Left cardiac atrium (tissue), 4 donors: ENCODE data around the gene TMX1. TPM values are rescaled to one million over a fixed set of nuclear protein-coding genes. Genes with fewer than 3 reads are reported as not detected.

ENCODE experiments used
- ATAC-seq, 2 donors: fragments of 200-7000 bp; cut with Tn5 transposase; one replicate each; pipeline ENCODE4 v1.9.1; 2020; ENCODE audit warnings: mild to moderate bottlenecking in 2 of 2, moderate library complexity in 2 of 2
- DNase-seq: peaks from one replicate; pipeline ENCODE4 v3.0.0-alpha.2; 2020
- intact Hi-C, 2 donors: fragments of 100-400 bp; cut with DNase I; formaldehyde crosslinking; loops; one replicate each; pipeline versions ENCODE4 v1.14.1 to v1.15.1; 2022 to 2023
- total RNA-seq, 2 donors: library from RNA; stranded (reverse); fragmentation: NEBNext Ultra II Directional; extraction: Animal tissue kit (Norgen Biotek cat#: 25700); gene quantifications; one replicate each; pipeline ENCODE4 v1.2.1, GENCODE V29; 2021
- donor health status: DM: no; HTN: yes; CAD: no.
- donor health status: DM: no; HTN: yes; CAD: no; lungs with severe emphysema.
- donor health status: DM: yes; HTN: yes; CAD: no.
- donor health status: Dilated cardiomyopathy.

TMX1 gene
- total RNA-seq, 2 donors from 2014 or later = 11.9 to 14.7 TPM

GRCh38 chr14:51284241-51284640 lies 44.2 kb downstream of the TMX1 start:
- intact Hi-C loops = loop anchor here (5.0 to 10.0 kb wide), 3 partner anchors 368 to 493 kb away; partner anchors contain the start of gene FRMD6 (in 1 of the 2)
- no peak for ATAC-seq
- DNase-seq = no peak

DNA sequence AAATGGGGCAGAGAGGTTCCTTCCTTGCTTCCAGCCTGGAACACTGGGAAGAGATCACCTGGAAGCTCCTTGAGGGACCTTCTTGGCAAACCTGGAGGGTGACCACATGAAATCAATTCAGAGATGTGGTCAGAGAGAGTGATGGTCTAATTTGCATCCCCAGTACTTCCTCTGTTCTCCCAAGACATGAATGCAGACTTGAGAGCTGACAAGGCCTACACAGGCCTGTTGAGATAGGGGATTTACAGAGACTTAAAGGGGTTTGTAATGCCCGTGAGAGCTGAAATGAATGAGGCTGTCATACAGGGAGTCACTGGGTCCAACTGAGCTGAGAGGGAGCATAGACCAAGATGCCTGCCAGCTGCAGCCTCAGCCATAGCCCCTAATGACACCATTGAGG lies 45.1 kb downstream of the TMX1 start:
- intact Hi-C loops = loop anchor here in 1 of 2 donors (10.0 kb wide), 1 partner anchor 490 kb away; no protein-coding TSS in a partner anchor
- ATAC-seq = no peak
- no peak for DNase-seq

DNA sequence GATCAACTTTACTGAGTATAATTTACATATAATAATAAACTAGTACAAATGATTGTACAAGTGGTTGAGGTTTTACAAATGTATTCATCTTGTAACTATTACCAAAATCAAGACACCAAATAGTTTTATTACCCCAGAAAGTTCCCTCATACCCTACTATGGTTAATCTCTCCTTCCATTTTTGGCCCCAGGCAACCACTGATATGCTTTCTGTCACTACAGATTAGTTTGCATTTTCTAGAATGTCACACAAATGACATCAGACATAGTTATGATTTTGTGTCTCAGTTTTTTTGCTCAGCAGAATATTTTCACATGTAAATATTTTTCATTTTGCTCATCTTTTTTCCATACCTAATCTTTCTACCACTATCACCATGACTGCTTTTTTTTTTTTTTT lies 49.1 kb downstream of the TMX1 start:
- ATAC-seq = no peak
- intact Hi-C loops = loop anchor here in 1 of 2 donors (10.0 kb wide), 1 partner anchor 486 kb away; no protein-coding TSS in a partner anchor
- no peak for DNase-seq

- intact Hi-C loops = loop anchor here in 1 of 2 donors (10.0 kb wide), 1 partner anchor 365 kb away; the partner anchor contains the start of gene FRMD6
- DNase-seq = no peak
- ATAC-seq = no peak
Measured at GRCh38 chr14:51290132-51290531, 50.1 kb downstream of the TMX1 start.

- DNase-seq (no peak), ATAC-seq (no peak)
- intact Hi-C loops = loop anchor here in 1 of 2 donors (10.0 kb wide), 1 partner anchor 364 kb away; the partner anchor contains the start of gene FRMD6
Measured at GRCh38 chr14:51291016-51291415, 51.0 kb downstream of the TMX1 start.

DNA sequence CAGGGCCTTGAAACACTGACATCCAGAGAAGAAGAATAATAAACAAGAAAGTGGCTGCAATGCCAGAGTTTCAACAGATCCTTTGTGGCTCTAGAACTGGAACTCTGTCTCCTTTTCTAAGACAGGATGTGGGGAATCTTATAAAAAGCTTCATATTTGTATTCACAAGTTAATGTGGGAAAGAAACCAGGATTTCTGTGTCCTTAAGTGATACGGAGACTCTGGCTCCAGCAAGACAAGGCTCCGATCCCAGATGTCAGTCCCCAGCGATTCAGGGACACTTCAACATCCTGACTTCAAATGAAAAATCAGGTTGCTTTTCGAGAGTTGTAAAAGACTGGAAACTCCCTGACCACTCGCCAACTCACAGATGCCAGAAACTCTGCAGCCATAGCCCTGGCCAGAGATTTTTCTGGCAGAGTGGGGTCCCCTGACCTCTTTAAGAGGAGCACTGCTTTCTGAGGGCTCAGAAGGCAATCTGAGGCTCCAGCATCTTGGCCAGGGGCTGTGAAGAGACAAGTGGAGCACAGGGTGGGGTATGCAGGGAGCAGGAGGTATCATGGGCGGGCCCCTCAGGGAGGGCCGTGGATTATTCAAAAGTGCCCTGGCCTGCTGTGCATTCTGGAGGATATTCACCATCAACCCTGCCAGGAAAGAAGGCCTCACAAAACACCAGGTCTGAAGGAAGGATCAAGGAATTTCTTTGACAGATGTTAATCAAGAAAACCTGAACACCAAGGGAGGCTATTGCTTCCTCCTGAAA lies 53.3 kb downstream of the TMX1 start:
- ATAC-seq (peak; percentile 76 to 78), DNase-seq (peak; percentile 35)
- intact Hi-C loops = loop anchor here in 1 of 2 donors (10.0 kb wide), 1 partner anchor 361 kb away; the partner anchor contains the start of gene FRMD6

- intact Hi-C loops = loop anchor here in 1 of 2 donors (10.0 kb wide), 1 partner anchor 361 kb away; the partner anchor contains the start of gene FRMD6
- ATAC-seq (no peak), DNase-seq (no peak)
Measured at GRCh38 chr14:51293912-51294389, 53.9 kb downstream of the TMX1 start.

DNA sequence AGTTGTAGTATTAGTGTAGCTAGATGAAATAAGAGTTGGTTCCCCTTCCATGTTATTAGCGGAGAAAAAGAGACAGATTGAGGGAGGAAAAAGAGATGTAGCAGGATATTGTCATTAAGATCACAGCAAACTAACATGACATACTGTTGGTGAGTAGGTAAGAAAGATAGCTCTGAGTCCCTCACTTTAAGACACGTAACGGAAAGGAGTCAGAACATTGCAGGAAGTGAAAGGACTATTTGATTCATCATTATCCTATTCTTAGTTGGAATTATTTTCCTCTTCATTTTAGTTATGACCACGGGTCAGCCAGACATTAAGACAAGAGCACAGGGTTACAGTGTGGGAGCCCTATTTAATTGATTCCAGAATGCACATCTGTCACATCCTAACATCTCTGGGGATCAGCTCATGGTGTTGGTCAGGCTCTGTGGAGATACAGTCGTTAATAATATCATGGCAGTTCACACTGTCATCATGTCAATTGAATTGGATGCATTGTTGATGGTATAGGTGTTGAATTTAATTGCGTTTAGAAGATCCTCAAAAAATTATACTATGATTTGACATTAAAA lies 55.0 kb downstream of the TMX1 start:
- ATAC-seq = no peak
- intact Hi-C loops = loop anchor here in 1 of 2 donors (10.0 kb wide), 1 partner anchor 360 kb away; the partner anchor contains the start of gene FRMD6

GRCh38 chr14:51295646-51296263 lies 55.7 kb downstream of the TMX1 start:
- intact Hi-C loops = loop anchor here in 1 of 2 donors (10.0 kb wide), 1 partner anchor 359 kb away; the partner anchor contains the start of gene FRMD6
- ATAC-seq = no peak
- DNase-seq = no peak

More for the DNA sequence above, 55.0 kb downstream of the TMX1 start:
- no peak for DNase-seq

GRCh38 chr14:51297066-51297465 lies 57.0 kb downstream of the TMX1 start:
- intact Hi-C loops = loop anchor here in 1 of 2 donors (10.0 kb wide), 1 partner anchor 358 kb away; the partner anchor contains the start of gene FRMD6
- DNase-seq (no peak), ATAC-seq (no peak)

DNA sequence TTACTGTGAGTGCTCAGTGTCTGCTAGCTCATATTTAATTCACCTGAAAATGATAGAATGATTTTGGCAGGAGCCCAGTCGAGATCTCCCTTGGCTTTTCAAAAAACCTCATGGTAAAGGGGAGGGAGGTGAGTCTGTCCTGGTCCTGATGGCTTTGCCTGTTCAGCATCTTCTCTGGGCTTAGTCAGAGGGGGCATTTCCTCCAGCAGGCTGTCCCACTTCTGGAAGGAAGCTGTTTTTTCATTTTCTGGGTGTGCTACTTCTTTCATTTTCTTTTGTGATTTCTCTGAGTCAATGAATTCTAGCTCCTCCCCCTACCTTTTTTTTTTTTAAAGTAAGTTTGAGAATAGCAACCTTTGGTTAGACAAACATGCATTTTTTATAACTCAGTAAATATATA lies 58.8 kb downstream of the TMX1 start:
- ATAC-seq = no peak
- DNase-seq = no peak
- intact Hi-C loops = loop anchor here in 1 of 2 donors (10.0 kb wide), 1 partner anchor 356 kb away; the partner anchor contains the start of gene FRMD6

DNA sequence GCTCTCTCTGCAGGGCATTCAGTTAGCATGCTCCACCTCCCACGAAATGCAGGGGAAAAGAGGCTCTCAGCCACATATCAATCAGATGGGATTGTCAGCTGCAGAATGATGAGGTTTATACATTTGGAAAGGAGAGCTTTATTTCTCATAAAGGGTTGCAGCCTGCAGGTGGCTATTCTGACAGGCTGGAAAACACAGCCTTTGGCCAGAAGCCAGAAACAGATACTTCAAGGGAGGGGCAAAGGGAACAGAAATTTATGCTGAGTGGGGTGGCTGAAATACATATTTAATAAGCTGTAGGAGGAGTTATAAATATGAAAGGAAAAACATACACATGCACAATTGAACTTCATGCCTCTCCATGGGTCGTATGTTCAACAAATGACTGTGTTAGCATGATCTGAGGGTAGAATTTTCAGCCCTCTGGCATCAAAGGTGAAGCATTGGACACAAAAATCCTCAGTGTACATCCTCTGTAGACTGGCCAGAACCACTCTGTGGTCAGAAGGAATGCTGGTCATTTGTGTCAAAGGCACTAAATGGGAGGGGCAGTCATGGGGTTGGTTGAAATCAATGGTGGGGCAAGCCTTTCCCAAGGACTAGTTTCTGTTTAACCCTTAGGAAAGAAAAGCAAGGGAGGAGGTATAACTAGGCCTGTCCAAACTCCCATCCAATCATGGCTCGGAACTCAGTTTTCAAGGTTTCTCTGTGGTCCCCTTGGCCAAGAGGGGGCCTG lies 62.4 kb downstream of the TMX1 start:
- DNase-seq (no peak), ATAC-seq (peak in 1 of 2 donors; percentile 25)
- intact Hi-C loops = no loop called here

DNA sequence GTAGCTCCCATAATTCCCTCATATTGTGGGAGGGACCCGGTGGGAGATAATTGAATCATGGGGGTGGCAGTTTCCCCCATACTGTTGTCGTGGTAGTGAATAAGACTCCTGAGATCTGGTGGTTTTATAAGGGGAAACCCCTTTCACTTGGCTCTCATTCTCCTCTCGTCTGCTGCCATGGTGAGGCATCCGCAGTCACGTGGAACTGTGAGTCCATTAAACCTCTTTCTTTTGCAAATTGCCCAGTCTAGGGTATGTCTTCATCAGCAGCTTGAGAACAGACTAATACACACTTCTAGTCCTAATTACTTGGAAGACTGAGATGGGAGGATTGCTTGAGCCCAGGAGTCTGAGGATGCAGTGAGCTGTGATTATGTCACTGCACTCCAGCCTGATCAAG lies 64.4 kb downstream of the TMX1 start:
- intact Hi-C loops = no loop called here
- no peak for ATAC-seq
- no peak for DNase-seq

DNA sequence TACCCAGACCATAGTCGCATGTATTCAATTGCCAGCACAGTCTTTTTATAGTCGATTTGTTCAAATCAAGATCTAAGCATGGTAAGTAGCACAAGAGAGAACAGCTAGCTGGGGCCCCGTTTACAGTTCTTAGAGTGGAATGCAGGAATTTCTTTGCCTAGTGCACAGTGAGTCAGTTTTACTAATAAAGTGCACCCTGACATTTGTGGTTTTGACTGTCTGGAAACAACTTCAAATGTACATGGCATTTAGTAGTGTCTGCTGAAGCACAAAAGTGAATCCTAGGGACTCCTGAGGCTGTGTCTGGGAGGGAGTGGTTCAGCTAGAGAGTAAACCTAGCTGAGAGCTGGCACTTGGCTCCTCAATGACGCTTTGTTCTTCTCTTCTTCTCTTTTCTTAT lies 64.9 kb downstream of the TMX1 start:
- DNase-seq (no peak), ATAC-seq (peak in 1 of 2 donors; percentile 62)

DNA sequence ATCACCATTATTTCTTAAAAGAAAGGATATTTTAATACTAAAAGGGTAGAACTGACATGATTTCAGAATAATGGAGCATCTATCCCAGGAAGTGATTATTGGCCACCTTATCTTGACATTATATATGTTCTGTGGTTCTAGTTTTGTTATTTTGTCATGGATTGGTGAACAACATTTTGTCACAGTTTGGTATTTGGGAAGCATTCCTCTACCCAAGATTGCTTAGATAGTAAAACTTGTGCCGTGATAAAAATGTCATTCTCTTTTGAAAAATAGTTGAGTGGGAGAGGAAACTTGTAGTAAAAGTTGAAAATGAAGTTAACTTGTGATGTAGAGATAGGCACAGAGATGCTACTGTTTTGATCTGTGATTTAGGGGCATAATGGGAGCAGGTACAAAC lies 65.7 kb downstream of the TMX1 start:
- intact Hi-C loops = no loop called here
- no peak for ATAC-seq
- no peak for DNase-seq

More for the DNA sequence above, 64.9 kb downstream of the TMX1 start:
- intact Hi-C loops = no loop called here
